ENCODE measurements around the gene CD274.

- TF ChIP-seq POLR2A (IDR thresholded peaks at IDR 0.05) (no peak), CTCF (IDR thresholded peaks at IDR 0.05) (no peak), EP300 (IDR thresholded peaks at IDR 0.05) (no peak), POLR2AphosphoS5 (IDR thresholded peaks at IDR 0.05) (no peak)
Measured at GRCh38 chr9:5448461-5449435, 1.6 kb upstream of the CD274 start.

All from stomach (tissue), 4 donors.